Stimulated activated naive CD8-positive, alpha-beta T cell treated with anti-CD3 and anti-CD28 coated beads, Interleukin-15, Interleukin-2, amounts not matched to agents 100 U/mL and 50 U/mL, for 24 hours (primary cell): ENCODE data around the gene GUCA2B.

Experiments
- ATAC-seq: fragments of 150-1000 bp; cut with Tn5 transposase; one replicate; pipeline ENCODE4 v1.10.0; 2021
- DNase-seq: peaks from one replicate; pipeline ENCODE4 v3.0.0; 2021

Gene GUCA2B

DNA sequence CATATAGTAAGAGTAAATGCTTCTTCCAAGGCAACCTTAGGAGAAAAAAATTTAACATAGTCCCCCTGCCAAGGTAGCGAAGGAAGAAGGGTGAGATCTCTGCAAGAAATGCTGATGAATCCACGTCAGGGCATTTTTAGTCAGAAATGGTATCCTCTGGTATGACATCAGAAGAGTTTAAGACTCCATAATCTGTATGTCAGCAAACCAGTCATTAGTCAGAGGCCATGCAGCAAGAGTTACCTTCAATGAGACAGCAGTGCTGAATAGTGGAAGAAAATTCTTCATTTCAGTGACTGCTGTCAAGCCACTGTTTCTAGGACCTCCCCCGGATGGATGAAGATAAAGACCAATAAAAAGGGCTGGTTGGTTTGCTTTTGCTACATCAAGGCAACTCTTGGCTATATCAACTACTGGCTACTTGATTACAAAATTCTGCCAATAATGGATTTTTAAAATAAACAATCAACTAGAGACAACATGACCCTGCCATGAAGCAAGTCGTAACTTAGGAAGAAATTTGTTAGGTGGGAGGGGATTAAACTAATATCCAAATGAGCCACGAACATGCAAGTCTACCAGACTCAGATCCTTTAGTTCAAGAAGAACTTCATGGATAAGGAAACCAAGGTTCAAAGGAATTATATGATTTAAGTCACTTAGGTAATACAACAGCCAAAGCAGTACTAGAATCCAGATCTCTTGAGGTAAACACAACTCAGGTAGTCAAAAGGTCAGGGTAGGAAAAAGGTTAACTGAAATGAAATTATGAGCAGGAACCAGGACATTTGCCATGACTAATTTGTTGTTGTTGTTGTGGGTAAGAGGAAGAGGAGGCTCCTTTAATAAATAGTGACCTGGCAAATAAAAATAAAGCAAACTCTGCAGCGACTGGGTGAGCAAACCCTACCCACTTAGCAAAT is 37.0 kb downstream of the GUCA2B start:
- DNase-seq (no peak), ATAC-seq (no peak)

GRCh38 chr1:42191319-42191718 is 38.1 kb downstream of the GUCA2B start:
- DNase-seq (no peak), ATAC-seq (no peak)

- DNase-seq (no peak), ATAC-seq (no peak)
These were observed 38.9 kb downstream of the GUCA2B start for GRCh38 chr1:42192106-42192505.

- no peak for ATAC-seq
- DNase-seq = no peak
These were observed 42.6 kb downstream of the GUCA2B start for GRCh38 chr1:42195841-42196240.

DNA sequence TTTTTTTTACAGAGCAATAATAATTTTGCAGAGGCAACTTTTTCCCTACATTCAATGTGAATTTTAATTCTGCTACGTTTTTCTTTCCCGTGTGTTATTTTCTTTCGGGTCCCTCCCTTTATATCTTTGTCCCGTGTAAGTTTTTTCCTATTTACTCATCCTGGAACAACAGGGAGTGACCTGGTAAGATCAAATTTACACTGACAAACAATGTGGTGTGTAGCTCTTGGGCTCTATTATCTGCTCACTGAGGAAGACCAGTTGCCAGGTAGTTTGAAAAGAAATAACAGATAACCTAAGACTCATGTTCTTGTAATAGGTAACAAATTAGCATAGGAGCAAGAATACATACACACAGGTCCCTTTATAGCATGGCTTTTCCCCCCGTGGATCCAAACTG is 45.0 kb downstream of the GUCA2B start:
- DNase-seq = no peak
- ATAC-seq = no peak

GRCh38 chr1:42201986-42202385 is 48.8 kb downstream of the GUCA2B start:
- ATAC-seq (no peak), DNase-seq (no peak)
